Naive thymus-derived CD4-positive, alpha-beta T cell (primary cell): ENCODE measurements around the gene PTPRG. TPM values are rescaled to one million over a fixed set of nuclear protein-coding genes. Genes with fewer than 3 reads are reported as not detected.

Experiments used
- ATAC-seq: fragments of 150-1000 bp; cut with Tn5 transposase; 2 replicates; pipeline ENCODE4 v1.10.0; 2021; ENCODE audit warnings: mild to moderate bottlenecking, moderate library complexity
- CTCF ChIA-PET: fragments of 350-600 bp; sonication (Branson Sonifier 250); formaldehyde crosslinking; loops from one replicate; lab custom pipeline; 2021; ENCODE audit warnings: antibody characterized with exemption; lab: Charles Lee
- POLR2A ChIA-PET: fragments of 350-600 bp; sonication (Branson Sonifier 250); formaldehyde crosslinking; loops from one replicate; lab custom pipeline; 2021; ENCODE audit warnings: antibody characterized with exemption, inconsistent platforms; lab: Charles Lee
- DNase-seq, 9 donors: peaks; one replicate each; pipeline versions ENCODE4 v3.0.0 to v3.0.0-alpha.2; 2020 to 2022; ENCODE audit warnings: mixed read lengths in 1 of 9
- H3K27ac ChIP-seq: one replicate; pipeline ENCODE4 v1.7.0; 2013; ENCODE audit warnings: mild to moderate bottlenecking, low read depth, low read length, moderate library complexity
- H3K27me3 ChIP-seq, 2 donors: one replicate each; pipeline ENCODE4 v1.7.0; 2013; ENCODE audit warnings: low read length in 2 of 2, mild to moderate bottlenecking in 2 of 2, moderate library complexity in 2 of 2; ENCODE audit not compliant: control insufficient read depth in 2 of 2, insufficient read depth in 2 of 2
- H3K36me3 ChIP-seq, 3 experiments: 1 replicate in 2 of 3; 2 replicates in 1 of 3; pipeline ENCODE4 v1.7.0; 2013; ENCODE audit warnings: low read length in 3 of 3, mild to moderate bottlenecking in 3 of 3, moderate library complexity in 1 of 3; ENCODE audit not compliant: insufficient read depth in 3 of 3, control insufficient read depth in 2 of 3
- H3K4me1 ChIP-seq, 2 donors: one replicate each; pipeline ENCODE4 v1.7.0; 2013; ENCODE audit warnings: low read length in 2 of 2, mild to moderate bottlenecking in 2 of 2, moderate library complexity in 1 of 2; ENCODE audit not compliant: control insufficient read depth in 2 of 2, insufficient read depth in 2 of 2
- H3K4me3 ChIP-seq: 2 replicates; pipeline ENCODE4 v1.7.0; 2013; ENCODE audit warnings: mild to moderate bottlenecking, low read length
- H3K9me3 ChIP-seq, 3 experiments: 1 replicate in 2 of 3; 2 replicates in 1 of 3; pipeline ENCODE4 v1.7.0; 2013; ENCODE audit warnings: low read length in 3 of 3; ENCODE audit not compliant: control insufficient read depth in 2 of 3
- H3K27ac Mint-ChIP-seq, 9 donors: one replicate each; pipeline ENCODE4 v1.8.0; 2020 to 2022; ENCODE audit warnings: mixed read lengths in 9 of 9, mild to moderate bottlenecking in 8 of 9, moderate library complexity in 5 of 9, inconsistent platforms in 2 of 9
- H3K27me3 Mint-ChIP-seq, 5 donors: one replicate each; pipeline ENCODE4 v1.8.0; 2021 to 2022; ENCODE audit warnings: mixed read lengths in 5 of 5, mild to moderate bottlenecking in 1 of 5
- H3K36me3 Mint-ChIP-seq, 5 donors: one replicate each; pipeline ENCODE4 v1.8.0; 2020 to 2022; ENCODE audit warnings: mixed read lengths in 5 of 5, mild to moderate bottlenecking in 3 of 5, inconsistent platforms in 1 of 5
- H3K4me1 Mint-ChIP-seq, 7 donors: one replicate each; pipeline ENCODE4 v1.8.0; 2020 to 2022; ENCODE audit warnings: mixed read lengths in 7 of 7, mild to moderate bottlenecking in 3 of 7, inconsistent platforms in 1 of 7
- H3K4me3 Mint-ChIP-seq, 10 donors: one replicate each; pipeline ENCODE4 v1.8.0; 2020 to 2022; ENCODE audit warnings: mild to moderate bottlenecking in 10 of 10, mixed read lengths in 10 of 10, moderate library complexity in 6 of 10, inconsistent platforms in 2 of 10
- H3K9me3 Mint-ChIP-seq, 11 donors: one replicate each; pipeline ENCODE4 v1.8.0; 2020 to 2022; ENCODE audit warnings: mixed read lengths in 11 of 11, mild to moderate bottlenecking in 4 of 11, inconsistent platforms in 1 of 11, moderate library complexity in 1 of 11
- intact Hi-C, 2 donors: fragments of 100-400 bp; cut with micrococcal nuclease; formaldehyde crosslinking; loops; one replicate each; pipeline ENCODE4 v1.15.1; 2023
- polyA plus RNA-seq, 2 donors: library from polyadenylated mRNA; unstranded; fragments of 300-500 nt; fragmentation: Illumina TruSeq; gene quantifications; one replicate each; pipeline ENCODE4 v1.2.3, GENCODE V29; 2021
- total RNA-seq, 6 experiments: library from RNA in 5 of 6; stranded (reverse) in 5 of 6; gene quantifications; 1 replicate in 5 of 6; 2 replicates in 1 of 6; pipeline ENCODE4 v1.2.3 and lab custom pipeline; 2021 to 2026

PTPRG gene
- total and polyA plus RNA-seq, 7 experiments from 2014 or later = 0.17 to 1.7 TPM; not detected in 5

DNA sequence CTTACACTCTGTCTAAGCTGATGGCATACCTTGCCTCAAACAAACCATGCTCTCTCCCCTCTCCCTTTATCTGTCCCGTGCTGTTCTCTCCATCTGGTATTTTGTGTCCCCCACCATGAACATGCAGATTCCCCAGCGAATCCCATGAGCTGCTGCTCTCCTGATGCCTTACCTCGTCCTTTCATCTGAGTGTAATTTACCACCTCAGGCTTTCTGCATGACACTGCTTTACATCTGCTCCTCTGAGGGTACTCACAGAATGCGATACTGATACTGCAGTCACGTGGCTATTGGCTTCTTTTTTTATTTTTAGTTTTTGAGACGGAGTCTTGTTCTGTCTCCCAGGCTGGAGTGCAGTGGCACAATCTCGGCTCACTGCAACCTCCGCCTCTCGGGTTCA is 341.7 kb downstream of the PTPRG start:
- Mint-ChIP-seq H3K9me3 (peaks cover 0 to 5% (median 0%) of the 10 kb centered on the region in 11 donors), H3K36me3 (no peaks in the 10 kb centered on the region), H3K27me3 (peaks cover 0 to 12% (median 5%) of the 10 kb centered on the region in 5 donors), H3K27ac (no peak overlapping the region), H3K4me3 (no peak overlapping the region), H3K4me1 (no peaks in the 10 kb centered on the region)
- intact Hi-C loops = no loop called here
- no peaks in the 10 kb centered on the region for H3K36me3 ChIP-seq
- POLR2A ChIA-PET = no interaction called here
- ATAC-seq = no peak
- no peak overlapping the region for H3K27ac ChIP-seq
- CTCF ChIA-PET = no interaction called here
- no peaks in the 10 kb centered on the region for H3K4me1 ChIP-seq
- no peak overlapping the region for H3K4me3 ChIP-seq
- peaks cover 0 to 3% of the 10 kb centered on the region in 2 donors for H3K27me3 ChIP-seq
- DNase-seq = no peak
- H3K9me3 ChIP-seq = no peaks in the 10 kb centered on the region

DNA sequence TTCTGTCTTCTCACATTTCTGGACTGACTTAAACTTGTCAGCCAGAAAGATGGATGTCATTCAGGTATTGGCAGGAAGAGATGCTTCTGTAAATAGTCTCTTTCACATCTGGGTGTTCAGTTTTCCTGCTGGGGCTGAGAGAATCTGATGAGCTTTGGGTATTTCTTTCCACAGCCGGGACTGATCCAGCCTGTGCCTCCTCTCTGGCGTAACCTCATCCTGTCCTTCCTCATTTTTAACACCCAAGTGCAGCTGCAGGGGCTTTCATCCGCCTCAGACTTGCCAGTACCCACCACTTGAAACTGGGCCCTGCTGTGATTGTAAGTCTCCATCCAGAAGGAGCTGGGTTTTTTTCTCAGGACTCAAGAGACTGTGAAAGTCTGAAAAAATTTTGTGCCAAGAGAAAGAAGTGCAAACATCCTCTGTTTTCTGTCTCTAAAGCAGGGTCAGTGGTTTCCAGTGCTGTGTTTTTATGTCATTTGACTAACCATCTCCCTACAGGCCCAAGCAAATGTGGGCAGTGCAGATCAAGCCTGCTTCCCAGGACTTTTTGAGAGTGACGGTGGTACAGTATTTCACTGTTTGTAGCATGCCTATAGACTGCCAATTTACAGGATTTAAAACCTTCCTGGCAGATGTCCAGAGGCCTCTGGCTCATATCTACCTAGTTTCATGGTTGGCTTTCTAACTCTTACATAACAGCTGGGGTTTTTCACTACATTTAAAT is 342.7 kb downstream of the PTPRG start:
- Histone ChIP-seq H3K27me3 (peaks cover 0 to under 1% of the 10 kb centered on the region in 2 donors), H3K4me3 (no peak overlapping the region), H3K9me3 (no peaks in the 10 kb centered on the region), H3K4me1 (no peaks in the 10 kb centered on the region), H3K36me3 (no peaks in the 10 kb centered on the region), H3K27ac (no peak overlapping the region)
- ChIA-PET POLR2A (no interaction called here), CTCF (no interaction called here)
- ATAC-seq (no peak), DNase-seq (no peak)
- Mint-ChIP-seq H3K4me1 (no peaks in the 10 kb centered on the region), H3K27ac (no peak overlapping the region), H3K36me3 (no peaks in the 10 kb centered on the region), H3K4me3 (no peak overlapping the region), H3K9me3 (peaks cover 0 to 2% (median 0%) of the 10 kb centered on the region in 11 donors), H3K27me3 (peaks cover 0 to 9% (median 2%) of the 10 kb centered on the region in 5 donors)
- intact Hi-C loops = no loop called here

DNA sequence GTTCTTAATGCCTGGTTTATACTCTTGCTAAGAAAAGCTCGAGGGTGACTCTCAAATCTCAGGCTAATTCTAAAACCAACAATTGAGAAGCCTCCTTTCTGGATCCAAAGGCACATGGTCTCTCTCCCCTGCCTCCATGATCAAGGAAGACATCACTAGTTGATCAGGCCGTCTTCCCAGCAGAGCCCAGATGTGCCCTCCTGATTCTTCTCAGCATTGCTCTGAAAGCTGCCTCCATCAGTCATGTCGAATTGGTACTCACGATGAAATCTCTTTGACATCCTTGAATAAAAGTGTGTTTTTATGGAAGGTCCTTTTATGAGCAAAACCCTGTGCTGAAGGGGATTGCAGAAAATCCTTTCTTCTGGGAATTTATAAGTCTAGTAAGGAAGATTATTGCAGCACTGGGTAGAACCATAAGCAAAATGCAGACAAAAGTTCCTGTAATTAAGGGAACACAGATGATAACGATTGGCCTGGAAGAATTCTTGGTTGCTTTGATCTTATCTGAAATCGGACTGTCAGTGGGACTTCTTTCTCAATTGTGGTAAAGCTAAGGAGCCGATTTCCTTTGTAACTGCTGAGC is 345.9 kb downstream of the PTPRG start:
- POLR2A ChIA-PET = no interaction called here
- peaks cover 0 to 2% (median 0%) of the 10 kb centered on the region in 7 donors for H3K4me1 Mint-ChIP-seq
- Histone ChIP-seq H3K4me1 (no peaks in the 10 kb centered on the region), H3K27ac (no peak overlapping the region), H3K27me3 (no peaks in the 10 kb centered on the region), H3K36me3 (no peaks in the 10 kb centered on the region), H3K4me3 (no peak overlapping the region), H3K9me3 (no peaks in the 10 kb centered on the region)
- H3K4me3 Mint-ChIP-seq = no peak overlapping the region
- H3K27me3 Mint-ChIP-seq = peaks cover 0 to 5% (median 3%) of the 10 kb centered on the region in 5 donors
- no peak for ATAC-seq
- no peak for DNase-seq
- H3K27ac Mint-ChIP-seq = no peak overlapping the region
- H3K9me3 Mint-ChIP-seq = no peaks in the 10 kb centered on the region
- CTCF ChIA-PET = no interaction called here
- no peaks in the 10 kb centered on the region for H3K36me3 Mint-ChIP-seq
- intact Hi-C loops = no loop called here

DNA sequence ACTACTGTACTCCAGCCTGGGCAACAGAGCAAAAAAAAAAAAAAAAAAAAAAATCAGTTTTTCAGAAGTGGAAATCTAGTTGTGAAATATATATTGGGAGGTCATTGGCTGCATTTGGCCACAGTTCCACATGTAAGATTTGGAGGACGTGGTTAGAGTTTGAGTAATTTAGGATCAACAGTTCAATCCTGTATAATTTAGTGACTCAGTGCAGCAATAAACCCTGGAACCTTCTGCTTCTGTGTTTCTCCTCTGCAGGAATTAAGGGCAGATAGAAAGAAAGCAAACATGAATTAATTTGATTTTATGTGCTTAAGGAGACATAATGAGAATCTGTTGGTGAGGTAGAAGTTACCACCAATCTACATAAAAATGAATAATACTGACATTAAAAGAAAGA is 347.0 kb downstream of the PTPRG start:
- Mint-ChIP-seq H3K27me3 (peaks cover 0 to 9% (median 3%) of the 10 kb centered on the region in 5 donors), H3K27ac (no peak overlapping the region), H3K36me3 (no peaks in the 10 kb centered on the region), H3K9me3 (no peaks in the 10 kb centered on the region), H3K4me1 (peaks cover 0 to 2% (median 0%) of the 10 kb centered on the region in 7 donors), H3K4me3 (no peak overlapping the region)
- H3K27me3 ChIP-seq = no peaks in the 10 kb centered on the region
- H3K4me1 ChIP-seq = no peaks in the 10 kb centered on the region
- no peaks in the 10 kb centered on the region for H3K9me3 ChIP-seq
- ChIA-PET CTCF (interaction anchor here (0.6 kb wide), 1 partner anchor 516 kb away, joined by 3 read pairs; no protein-coding TSS in a partner anchor), POLR2A (no interaction called here)
- H3K36me3 ChIP-seq = no peaks in the 10 kb centered on the region
- H3K27ac ChIP-seq = no peak overlapping the region
- no peak overlapping the region for H3K4me3 ChIP-seq
- DNase-seq (no peak), ATAC-seq (no peak)
- intact Hi-C loops = no loop called here

DNA sequence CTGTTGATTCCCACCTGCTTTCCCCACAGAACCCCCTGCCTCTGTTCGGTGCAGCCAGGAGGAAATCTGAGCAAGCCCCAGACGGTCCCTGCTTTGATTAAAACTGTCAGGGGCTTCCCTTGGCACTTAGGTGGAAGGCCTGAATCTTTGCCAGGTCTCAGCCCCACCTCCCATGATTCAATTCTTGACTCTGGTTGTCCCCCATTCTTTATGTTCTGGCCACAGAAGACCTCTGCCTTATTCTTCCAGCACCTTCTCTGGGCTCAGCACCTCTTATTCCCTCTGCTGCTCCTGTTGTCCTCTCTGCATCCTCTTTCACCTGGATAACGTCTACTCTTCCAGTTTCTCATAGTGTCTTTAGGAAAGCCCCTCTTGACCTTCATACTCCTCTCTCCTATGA is 349.4 kb downstream of the PTPRG start:
- ChIA-PET POLR2A (no interaction called here), CTCF (no interaction called here)
- Histone ChIP-seq H3K27me3 (no peaks in the 10 kb centered on the region), H3K36me3 (no peaks in the 10 kb centered on the region), H3K4me1 (no peaks in the 10 kb centered on the region), H3K9me3 (no peaks in the 10 kb centered on the region), H3K27ac (no peak overlapping the region), H3K4me3 (no peak overlapping the region)
- Mint-ChIP-seq H3K9me3 (peaks cover 0 to 2% (median 0%) of the 10 kb centered on the region in 11 donors), H3K27ac (no peak overlapping the region), H3K36me3 (no peaks in the 10 kb centered on the region), H3K27me3 (peaks cover 0 to 19% (median 8%) of the 10 kb centered on the region in 5 donors), H3K4me1 (peaks cover 0 to 2% (median 0%) of the 10 kb centered on the region in 7 donors), H3K4me3 (no peak overlapping the region)
- no peak for DNase-seq
- intact Hi-C loops = no loop called here
- no peak for ATAC-seq

DNA sequence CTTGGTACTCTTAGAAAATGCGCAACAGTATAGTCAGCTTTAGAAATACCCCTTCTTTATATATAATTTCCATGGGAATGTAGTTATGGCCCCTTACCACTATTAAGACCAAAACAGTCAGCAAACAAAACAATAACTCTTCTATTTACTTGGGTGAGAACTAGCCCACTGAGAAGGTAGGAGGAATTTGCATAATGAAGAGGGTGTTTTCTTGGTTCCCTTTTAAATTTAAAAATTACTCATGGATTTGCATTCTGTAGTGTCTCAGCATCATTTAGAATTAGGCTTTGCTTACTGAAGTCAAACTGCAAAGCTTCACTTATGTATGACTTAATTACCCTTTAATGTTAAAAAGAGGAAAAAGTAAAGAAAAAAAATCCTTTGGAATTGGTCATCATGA is 350.8 kb downstream of the PTPRG start:
- Mint-ChIP-seq H3K27me3 (peaks cover 0 to 17% (median 7%) of the 10 kb centered on the region in 5 donors), H3K27ac (no peak overlapping the region), H3K36me3 (no peaks in the 10 kb centered on the region), H3K4me1 (peaks cover 0 to 2% (median 0%) of the 10 kb centered on the region in 7 donors), H3K9me3 (peaks cover 0 to 2% (median 0%) of the 10 kb centered on the region in 11 donors), H3K4me3 (no peak overlapping the region)
- ATAC-seq (no peak), DNase-seq (no peak)
- H3K4me1 ChIP-seq = no peaks in the 10 kb centered on the region
- ChIA-PET CTCF (no interaction called here), POLR2A (no interaction called here)
- H3K36me3 ChIP-seq = no peaks in the 10 kb centered on the region
- no peaks in the 10 kb centered on the region for H3K27me3 ChIP-seq
- no peak overlapping the region for H3K4me3 ChIP-seq
- intact Hi-C loops = no loop called here
- no peaks in the 10 kb centered on the region for H3K9me3 ChIP-seq
- no peak overlapping the region for H3K27ac ChIP-seq
